SKM-1 (cell line): ENCODE measurements around the gene LRRC27.

Source experiments
- DNase-seq: peaks from one replicate; lab custom pipeline; 2025; ENCODE audit not compliant: unreplicated experiment; lab: John Stamatoyannopoulos, UW

The LRRC27 gene

DNA sequence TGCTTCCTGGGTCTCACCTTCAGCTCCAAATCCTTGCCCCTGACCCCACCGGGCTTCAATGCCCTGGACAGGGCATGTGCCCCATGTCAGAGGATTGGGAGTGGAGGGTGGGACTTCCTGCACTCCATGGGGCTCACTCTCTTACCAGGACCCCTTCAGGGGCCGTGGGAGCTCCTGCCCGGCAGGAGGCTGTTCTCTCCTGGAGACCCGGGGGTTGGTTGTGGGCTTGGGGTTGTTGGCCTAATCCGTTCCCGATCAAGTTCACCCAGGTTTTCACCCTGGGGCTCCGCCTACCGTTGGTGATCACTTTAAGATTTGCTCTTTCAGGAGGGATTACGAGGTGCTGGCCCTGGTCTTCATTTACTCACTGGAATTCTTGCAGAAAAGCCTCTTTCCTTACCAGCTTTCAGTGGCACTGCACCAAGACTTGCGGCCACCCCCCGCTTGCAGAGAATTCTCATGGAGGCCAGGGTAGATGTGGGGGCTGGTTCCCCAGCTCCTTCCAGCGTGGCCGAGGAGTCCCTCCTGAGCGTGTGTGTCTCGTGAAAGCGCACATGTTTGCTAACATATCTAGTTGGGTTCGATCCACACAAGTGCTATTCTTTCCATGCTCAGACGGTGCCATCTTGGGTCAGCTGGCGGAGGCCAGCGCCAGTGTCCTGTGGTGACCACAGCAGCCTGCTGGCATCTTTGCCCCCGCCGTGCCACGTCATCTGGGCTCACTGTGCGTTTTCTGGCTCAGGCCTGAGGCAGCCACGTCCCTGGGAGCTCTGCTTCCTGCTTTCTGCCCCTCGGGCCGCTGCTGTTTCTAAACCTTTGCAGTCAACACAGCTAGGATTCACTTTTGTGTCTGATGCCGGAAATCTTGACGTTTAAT, 80.6 kb downstream of the LRRC27 start:
- DNase-seq = no peak

DNA sequence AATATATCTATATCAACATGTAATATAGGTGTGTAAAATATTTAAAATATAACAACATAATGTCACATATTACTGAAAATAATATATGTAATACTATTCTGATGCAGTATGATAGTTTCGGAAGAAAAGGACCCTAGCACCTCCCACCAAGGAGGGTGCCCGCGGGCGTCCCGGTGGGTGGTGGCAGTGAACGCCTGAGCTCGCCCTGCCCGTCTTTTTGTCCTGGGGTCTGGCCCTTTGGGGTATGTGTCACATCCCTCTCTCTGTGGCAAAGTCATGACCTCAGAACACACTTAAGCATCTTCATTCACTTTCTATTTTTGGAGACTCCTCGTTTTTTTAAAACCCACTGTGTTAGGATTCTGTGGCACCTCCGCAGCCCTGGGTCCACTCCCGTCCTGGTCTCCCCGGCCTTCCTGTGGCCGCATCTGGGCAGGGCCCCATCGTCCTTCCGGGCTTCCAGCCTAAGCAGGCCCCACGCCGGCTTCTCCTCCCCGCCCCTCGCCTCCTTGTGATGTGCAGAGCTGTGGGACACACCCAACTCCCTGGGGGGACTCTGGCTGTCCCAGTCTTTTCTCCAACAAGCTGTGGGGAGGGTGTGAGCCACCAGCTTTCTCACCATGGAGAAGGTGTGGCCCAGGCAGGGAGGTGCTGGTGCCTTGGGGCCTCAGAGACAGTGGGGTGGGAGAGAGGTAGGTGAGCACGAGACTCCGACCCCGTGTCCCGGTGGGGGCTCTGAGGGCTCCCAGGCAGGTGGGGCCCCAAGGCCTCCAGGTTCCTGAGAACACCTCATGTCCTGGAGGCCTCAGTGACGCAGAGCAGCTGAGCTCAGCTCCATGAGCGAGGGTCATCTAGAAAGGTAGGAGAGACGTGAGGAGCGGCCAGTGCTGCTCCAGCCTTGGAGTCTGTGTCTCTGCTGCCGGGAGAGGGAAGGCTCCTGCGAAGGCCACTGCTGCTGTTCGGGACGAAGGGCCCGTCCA, 81.5 kb downstream of the LRRC27 start:
- no peak for DNase-seq

GRCh38 chr10:132414402-132415016, 82.5 kb downstream of the LRRC27 start:
- no peak for DNase-seq

- no peak for DNase-seq
These were observed 83.3 kb downstream of the LRRC27 start for GRCh38 chr10:132415255-132415654.

GRCh38 chr10:132415956-132416355, 84.0 kb downstream of the LRRC27 start:
- no peak for DNase-seq

DNA sequence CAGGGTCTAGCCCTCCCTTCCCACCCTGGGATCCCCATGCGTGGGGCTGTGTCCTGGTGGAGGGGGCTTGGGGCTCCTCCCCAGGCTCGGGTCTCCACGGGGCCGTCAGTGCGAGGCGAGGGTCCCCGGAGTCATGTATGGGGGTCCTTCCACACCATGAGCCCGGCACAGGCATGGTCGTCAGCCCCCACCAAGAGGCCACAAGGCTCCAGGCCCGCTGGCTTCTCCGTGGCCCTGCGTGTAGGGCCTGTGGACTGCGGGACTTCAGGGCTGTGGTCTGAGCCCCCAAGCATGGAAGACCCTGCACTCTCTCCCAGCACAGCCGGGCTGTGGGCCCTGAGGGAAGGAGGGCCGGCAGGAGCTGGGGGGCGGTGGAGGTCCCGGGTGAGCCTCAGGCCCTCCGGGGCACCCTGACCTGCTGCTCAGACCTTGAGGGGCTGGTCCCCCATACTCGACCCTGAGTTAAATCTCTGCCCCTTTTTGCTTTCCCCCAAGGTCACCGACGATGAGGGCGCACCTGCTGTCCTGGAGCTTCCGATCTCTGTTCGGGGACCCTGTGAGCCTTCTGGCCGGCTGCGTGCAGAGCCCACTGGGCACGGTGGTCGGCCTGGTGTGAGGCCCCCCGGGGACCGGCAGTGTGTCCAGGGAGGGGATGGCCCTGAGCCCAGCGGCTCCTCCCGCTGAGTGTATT, 84.7 kb downstream of the LRRC27 start:
- no peak for DNase-seq

- no peak for DNase-seq
These were observed 85.4 kb downstream of the LRRC27 start for GRCh38 chr10:132417257-132417910.

GRCh38 chr10:132417957-132418441, 86.0 kb downstream of the LRRC27 start:
- no peak for DNase-seq

DNA sequence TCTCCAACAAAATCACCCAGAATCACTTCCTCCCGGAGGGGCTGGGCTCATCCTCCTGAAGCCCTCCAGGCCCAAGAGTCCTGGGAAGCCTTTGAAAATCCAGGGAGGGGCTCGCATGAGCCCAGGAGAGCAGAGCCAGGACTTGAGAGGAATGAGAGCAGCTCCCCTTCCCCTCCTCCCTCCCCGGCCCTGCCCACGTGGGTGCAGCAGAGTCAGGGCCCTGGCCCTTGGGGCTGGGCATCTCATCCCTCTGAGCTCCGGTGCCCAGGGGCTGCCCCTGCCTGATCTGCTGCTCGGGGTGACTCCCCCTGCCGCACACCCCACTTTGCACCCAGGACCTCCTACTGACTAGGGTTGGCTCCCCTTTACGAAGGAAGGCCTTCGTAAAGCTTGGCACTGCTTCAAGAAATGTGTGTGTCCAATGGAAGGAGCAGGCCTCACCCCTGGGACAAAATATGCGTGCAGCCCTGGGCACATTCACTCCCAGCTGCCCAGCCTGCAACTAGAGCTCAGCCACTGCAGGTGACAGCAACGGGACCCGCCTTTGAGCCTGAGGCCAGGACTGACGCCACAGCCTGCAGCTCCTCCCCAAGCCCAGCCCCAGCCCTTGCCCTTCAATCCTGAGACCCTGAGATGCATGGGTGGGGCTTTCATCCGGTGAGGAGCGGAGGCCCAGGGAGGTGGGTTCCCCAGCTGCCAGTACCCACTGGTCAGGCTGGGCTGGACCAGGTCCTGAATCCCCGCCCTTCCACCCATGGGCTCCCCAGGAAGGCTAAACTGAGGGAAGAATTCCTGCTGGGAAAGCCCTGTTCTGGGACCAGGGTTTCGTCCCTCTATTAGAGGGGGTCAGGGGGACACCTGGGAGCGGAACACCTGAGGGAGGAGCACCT, 86.8 kb downstream of the LRRC27 start:
- DNase-seq = no peak

DNA sequence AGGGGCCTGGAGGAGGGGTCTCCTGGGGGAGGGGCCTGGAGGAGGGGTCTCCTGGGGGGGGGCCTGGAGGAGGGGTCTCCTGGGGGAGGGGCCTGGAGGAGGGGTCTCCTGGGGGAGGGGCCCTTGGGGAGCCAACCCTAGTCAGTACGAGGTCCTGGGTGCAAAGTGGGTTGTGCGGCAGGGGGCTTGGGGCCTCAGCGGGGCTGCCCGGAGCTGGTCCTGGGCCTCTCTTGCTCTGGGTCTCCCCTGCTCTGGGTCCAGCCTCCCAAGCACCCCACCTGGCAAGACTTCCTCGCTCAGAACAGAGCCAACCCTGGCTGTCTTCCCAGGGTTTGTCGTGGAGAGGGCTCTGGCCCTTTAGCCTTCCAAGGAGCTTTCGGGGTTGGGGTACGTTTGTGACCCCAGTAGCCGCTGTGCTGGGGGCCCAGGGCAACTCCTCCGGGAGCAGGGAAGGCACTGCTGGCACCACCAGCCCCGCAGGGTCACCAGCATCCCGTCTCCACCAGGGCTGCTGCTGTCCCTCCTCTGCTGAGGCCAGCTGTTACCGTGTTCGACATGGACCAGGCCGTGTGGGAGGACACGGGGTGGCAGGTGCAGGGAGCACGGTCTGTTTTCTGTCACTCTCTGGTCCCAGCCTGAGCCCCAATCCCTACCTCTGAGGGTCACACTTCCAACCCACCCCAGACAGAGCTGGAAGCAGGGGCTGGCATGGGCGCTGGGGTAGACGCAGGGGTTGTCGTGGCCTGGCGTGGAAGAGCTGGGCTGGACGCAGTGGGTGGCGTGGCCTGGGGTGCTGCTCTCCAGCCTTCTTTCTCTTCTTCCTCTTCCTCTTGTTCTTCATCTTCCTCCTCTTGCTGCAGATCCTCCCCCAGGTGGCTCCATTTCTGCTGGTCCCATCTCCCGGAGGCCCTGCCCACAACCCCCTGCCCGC, 87.8 kb downstream of the LRRC27 start:
- DNase-seq = peak; percentile 40

DNA sequence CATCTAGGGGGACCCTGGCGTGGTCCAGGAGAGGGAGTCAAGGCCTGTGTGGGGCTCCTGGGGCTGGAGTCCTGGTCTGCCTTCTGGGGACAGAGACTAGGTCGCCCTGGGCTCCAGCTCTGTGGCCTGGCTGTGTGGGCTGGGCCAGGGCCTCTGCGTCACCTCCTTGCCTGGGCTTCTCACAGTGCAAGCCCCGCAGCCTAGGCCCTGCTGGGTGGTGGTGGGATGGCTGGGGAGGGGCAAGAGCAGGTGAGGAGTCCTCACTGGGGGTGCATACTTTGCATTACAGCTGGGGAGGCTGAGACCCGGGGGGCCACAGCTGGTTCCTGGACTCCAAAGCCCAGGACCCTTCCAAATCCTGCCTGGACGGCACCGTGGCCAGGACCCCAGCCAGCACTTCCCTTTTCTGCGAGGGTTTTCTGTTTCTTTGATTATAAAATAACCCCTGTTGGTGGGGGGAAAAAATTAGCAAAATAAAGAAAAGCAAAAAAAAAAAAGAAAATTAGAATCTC, 88.5 kb downstream of the LRRC27 start:
- no peak for DNase-seq

GRCh38 chr10:132420981-132421846, 89.2 kb downstream of the LRRC27 start:
- DNase-seq = peak; percentile 70

- DNase-seq = no peak
These were observed 90.1 kb downstream of the LRRC27 start for GRCh38 chr10:132421847-132422751.

DNA sequence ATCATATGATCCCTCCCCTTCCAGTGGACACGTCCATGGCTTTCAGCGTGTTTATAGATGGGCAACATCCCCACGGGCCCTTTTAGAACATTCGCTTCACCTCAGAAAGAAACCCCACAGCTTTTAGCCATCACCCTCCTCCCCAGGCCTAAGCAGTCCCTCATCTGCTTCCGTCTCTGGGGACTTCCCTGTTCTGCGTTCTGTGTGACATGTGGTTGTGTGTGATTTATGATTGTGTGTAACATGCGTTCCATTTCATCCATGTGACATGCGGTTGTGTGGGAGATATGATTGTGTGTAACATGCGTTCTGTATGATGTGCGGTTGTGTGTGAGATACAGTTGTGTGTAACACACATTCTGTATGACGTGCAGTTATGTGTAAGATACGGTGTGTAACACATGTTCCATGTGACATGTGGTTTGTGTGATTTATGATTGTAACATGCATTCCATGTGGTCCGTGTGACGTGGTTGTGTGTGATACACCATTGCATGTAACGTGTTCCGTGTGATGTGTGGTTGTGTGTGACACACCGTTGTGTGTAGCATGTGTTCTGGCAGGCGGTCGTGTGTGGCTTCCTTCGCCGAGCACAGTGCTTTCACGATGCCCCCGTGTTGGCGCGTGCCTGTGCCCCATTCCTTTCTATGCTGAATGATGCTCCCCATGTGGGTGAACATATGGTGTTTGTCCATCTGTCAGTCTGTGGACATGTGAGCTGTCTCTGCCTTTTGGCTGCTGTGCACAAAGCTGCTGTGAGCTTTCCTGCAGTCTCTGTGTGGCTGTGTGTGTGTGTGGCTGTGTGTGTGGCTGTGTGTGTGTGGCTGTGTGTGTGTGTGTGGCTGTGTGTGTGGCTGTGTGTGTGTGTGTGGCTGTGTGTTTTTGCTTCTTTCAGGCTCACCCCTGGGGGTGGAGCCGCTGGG, 91.2 kb downstream of the LRRC27 start:
- peak; percentile 73 for DNase-seq
